Measurements from ENCODE around the gene VASH2.

VASH2 gene

GRCh38 chr1:212983482-212983881, 33.1 kb downstream of the VASH2 start (continued):
- TF ChIP-seq CSRNP3 (CRISPR knock-in tag; IDR thresholded peaks at IDR 0.05), result no peak

DNA sequence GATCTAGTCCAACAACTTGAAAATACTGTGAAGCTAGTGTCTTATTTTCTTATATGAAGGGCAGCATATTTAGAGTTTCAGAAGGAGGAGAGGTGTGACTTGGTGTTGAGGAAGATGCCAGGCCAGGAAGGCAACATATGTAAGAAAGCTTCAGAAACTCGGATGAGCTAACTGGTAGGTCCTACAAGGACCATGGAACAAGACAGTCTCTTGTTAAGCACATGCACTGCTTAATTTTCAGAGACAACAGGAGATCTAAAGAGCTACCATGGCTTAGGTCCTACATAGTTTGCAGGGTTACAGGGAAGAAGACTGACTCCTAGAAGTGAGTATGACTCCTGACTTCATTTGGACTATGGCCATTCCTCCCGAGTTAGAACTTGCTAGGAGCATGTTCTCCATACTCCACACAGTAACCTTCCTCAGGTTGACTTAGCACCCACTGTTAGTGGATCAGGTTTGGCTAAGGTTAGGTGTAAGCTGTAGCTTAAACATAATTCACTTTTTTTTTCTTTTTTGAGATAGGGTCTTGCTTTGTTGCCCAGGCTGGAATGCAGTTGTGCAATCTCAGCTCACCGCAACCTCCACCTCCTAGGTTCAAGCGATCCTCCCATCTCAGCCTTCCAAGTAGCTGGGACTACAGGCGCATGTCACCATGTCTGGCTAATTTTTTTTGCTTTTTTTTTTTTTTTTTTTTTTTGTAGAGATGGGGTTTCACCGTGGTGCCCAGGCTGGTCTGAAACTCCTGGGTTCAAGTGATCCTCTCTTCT, 34.4 kb downstream of the VASH2 start:
- TF ChIP-seq POU6F1 (CRISPR knock-in tag; IDR thresholded peaks at IDR 0.05; ENCODE audit: borderline replicate concordance, low read depth) (no peak), ZFP3 (CRISPR knock-in tag; IDR thresholded peaks at IDR 0.05) (no peak), RARB (CRISPR knock-in tag; IDR thresholded peaks at IDR 0.05) (no peak), GLIS3 (CRISPR knock-in tag; IDR thresholded peaks at IDR 0.05) (no peak), TOX (CRISPR knock-in tag; IDR thresholded peaks at IDR 0.05; ENCODE audit: borderline replicate concordance) (no peak), CSRNP3 (CRISPR knock-in tag; IDR thresholded peaks at IDR 0.05) (no peak), CSDC2 (CRISPR knock-in tag; IDR thresholded peaks at IDR 0.05) (no peak), ZNF565 (CRISPR knock-in tag; conservative IDR thresholded peaks at IDR 0.05; ENCODE audit: low read depth) (no peak), TSHZ2 (CRISPR knock-in tag; IDR thresholded peaks at IDR 0.05) (no peak), ZC3H10 (CRISPR knock-in tag; IDR thresholded peaks at IDR 0.05) (no peak), ARNTL (CRISPR knock-in tag; IDR thresholded peaks at IDR 0.05; ENCODE audit: borderline replicate concordance, low read depth) (no peak), ZFP30 (CRISPR knock-in tag; IDR thresholded peaks at IDR 0.05) (no peak), ZNF8 (CRISPR knock-in tag; IDR thresholded peaks at IDR 0.05) (no peak), ZNF70 (CRISPR knock-in tag; IDR thresholded peaks at IDR 0.05) (no peak), ISL1 (CRISPR knock-in tag; IDR thresholded peaks at IDR 0.05) (no peak), BACH2 (CRISPR knock-in tag; IDR thresholded peaks at IDR 0.05; ENCODE audit: borderline replicate concordance) (no peak), SNAI2 (CRISPR knock-in tag; IDR thresholded peaks at IDR 0.05) (no peak)
- TF ChIP-seq, protein P1, sequence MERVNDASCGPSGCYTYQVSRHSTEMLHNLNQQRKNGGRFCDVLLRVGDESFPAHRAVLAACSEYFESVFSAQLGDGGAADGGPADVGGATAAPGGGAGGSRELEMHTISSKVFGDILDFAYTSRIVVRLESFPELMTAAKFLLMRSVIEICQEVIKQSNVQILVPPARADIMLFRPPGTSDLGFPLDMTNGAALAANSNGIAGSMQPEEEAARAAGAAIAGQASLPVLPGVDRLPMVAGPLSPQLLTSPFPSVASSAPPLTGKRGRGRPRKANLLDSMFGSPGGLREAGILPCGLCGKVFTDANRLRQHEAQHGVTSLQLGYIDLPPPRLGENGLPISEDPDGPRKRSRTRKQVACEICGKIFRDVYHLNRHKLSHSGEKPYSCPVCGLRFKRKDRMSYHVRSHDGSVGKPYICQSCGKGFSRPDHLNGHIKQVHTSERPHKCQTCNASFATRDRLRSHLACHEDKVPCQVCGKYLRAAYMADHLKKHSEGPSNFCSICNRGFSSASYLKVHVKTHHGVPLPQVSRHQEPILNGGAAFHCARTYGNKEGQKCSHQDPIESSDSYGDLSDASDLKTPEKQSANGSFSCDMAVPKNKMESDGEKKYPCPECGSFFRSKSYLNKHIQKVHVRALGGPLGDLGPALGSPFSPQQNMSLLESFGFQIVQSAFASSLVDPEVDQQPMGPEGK (CRISPR knock-in tag; IDR thresholded peaks at IDR 0.05; ENCODE audit: borderline replicate concordance), result no peak
- TF ChIP-seq, protein P2, sequence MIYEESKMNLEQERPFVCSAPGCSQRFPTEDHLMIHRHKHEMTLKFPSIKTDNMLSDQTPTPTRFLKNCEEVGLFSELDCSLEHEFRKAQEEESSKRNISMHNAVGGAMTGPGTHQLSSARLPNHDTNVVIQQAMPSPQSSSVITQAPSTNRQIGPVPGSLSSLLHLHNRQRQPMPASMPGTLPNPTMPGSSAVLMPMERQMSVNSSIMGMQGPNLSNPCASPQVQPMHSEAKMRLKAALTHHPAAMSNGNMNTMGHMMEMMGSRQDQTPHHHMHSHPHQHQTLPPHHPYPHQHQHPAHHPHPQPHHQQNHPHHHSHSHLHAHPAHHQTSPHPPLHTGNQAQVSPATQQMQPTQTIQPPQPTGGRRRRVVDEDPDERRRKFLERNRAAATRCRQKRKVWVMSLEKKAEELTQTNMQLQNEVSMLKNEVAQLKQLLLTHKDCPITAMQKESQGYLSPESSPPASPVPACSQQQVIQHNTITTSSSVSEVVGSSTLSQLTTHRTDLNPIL (CRISPR knock-in tag; IDR thresholded peaks at IDR 0.05; ENCODE audit: low read depth), result no peak
- no peak for ATAC-seq

DNA sequence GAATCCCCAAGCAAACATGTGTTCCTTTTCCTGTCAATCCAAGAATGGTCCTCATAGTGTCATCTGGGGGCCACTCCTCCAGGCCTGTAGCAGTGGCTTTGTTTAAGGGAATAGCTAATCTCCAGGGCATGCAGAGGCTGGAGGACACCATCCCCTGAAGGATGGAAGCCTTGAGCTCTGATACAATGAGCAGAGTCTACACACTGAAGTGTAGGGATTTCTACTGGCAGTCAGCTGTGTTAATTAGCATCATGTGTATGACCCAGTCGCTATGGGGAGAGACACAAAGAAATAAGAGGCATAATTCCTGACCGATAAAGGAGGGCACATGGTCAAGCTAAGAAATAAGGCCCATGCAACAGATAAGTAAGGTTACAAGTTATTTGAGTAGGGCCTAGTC, 36.2 kb downstream of the VASH2 start:
- ATAC-seq, result no peak
- TF ChIP-seq, protein P1 (CRISPR knock-in tag; IDR thresholded peaks at IDR 0.05; ENCODE audit: borderline replicate concordance), result no peak
- TF ChIP-seq GLIS3 (CRISPR knock-in tag; IDR thresholded peaks at IDR 0.05) (no peak), POU6F1 (CRISPR knock-in tag; IDR thresholded peaks at IDR 0.05; ENCODE audit: borderline replicate concordance, low read depth) (no peak), RARB (CRISPR knock-in tag; IDR thresholded peaks at IDR 0.05) (no peak), TOX (CRISPR knock-in tag; IDR thresholded peaks at IDR 0.05; ENCODE audit: borderline replicate concordance) (no peak), OSR1 (CRISPR knock-in tag; IDR thresholded peaks at IDR 0.05) (no peak), ESRRG (CRISPR knock-in tag; IDR thresholded peaks at IDR 0.05) (no peak), ARNTL (CRISPR knock-in tag; IDR thresholded peaks at IDR 0.05; ENCODE audit: borderline replicate concordance, low read depth) (no peak), SNAI2 (CRISPR knock-in tag; IDR thresholded peaks at IDR 0.05) (no peak), ZC3H10 (CRISPR knock-in tag; IDR thresholded peaks at IDR 0.05) (no peak)

Measured in SK-N-SH treated with all-trans-retinoic acid at 6 μM for 48 hours (cell line).